Activated CD4-positive, alpha-beta T cell treated with anti-CD3 and anti-CD28 coated beads, Interleukin-2, Interleukin-4, amounts not matched to agents 100 ng/mL and 50 ng/mL, durations not matched to agents 16 hours and 8 hours (primary cell): ENCODE data around the gene USP10.
A peak's percentile ranks its signal among the peaks of the same experiment; 100 is the strongest.

Experiments
- DNase-seq: peaks from one replicate; pipeline ENCODE4 v3.0.0-alpha.2; 2020; ENCODE audit warnings: low spot score

The USP10 gene

GRCh38 chr16:84751241-84751640, 51.4 kb downstream of the USP10 start:
- no peak for DNase-seq

DNA sequence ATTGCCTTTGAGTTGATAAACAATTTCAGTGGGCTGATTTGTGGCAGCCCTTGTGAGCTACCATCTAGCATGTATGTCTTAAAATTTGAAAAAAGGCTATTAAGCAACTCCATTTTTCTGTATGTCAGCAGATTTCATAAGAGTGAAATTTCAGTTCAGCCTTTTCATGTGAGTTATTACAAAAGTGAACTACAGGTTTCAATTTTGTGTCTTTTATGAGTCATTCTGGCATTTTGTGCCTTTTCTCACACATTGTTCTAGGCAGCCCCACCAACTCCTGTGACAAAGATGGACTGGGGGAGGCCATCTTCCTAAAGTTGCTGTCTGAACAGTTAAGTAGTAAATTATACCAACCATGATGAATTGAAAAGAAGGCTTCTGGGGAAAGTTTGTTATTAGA, 52.1 kb downstream of the USP10 start:
- DNase-seq, result peak; percentile 84

- peak; percentile 58 for DNase-seq
These were observed 52.8 kb downstream of the USP10 start for GRCh38 chr16:84752600-84752999.

DNA sequence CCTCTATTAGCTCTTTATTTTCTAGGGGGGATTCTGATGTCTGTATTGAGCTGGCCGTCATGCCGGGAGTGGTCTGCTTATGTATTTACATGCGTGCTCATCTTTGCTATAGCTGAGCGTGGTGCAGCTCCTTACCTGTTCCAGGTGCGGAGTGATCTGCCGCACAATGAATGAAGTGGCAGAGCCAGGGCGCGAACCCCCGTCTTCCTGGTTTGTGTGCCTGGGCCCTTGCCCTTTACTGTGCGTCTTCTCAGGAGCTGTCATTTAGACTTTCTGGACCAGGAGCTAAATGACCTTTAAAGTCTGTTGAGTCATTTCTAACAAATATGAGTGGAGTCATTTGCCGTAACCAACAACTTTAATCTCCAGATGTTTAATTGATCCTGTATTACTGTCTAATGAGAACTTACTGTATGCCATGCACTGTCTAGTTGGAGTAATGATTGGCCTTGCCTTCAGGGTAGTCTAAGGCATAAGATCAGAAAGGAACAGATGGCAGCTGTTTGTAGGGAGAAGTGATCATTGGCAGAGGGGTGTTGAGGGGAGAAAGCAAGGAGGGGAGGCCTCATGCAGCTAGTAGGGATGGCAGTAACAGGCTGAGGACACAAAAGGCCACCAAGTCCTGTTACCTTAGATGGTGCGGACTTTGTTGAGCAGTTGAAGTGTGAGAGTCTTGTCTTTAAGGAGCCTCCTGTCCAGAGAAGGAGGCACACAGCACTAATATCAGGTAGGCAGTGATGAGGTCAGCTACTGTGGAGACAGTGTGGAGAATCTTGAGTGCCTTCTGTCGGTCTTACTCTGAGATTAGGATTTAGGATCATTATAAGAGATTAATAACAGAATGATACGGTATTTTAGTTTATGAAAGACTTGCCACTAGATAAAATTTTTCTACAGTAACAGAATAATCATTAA, 53.9 kb downstream of the USP10 start:
- DNase-seq, result no peak

DNA sequence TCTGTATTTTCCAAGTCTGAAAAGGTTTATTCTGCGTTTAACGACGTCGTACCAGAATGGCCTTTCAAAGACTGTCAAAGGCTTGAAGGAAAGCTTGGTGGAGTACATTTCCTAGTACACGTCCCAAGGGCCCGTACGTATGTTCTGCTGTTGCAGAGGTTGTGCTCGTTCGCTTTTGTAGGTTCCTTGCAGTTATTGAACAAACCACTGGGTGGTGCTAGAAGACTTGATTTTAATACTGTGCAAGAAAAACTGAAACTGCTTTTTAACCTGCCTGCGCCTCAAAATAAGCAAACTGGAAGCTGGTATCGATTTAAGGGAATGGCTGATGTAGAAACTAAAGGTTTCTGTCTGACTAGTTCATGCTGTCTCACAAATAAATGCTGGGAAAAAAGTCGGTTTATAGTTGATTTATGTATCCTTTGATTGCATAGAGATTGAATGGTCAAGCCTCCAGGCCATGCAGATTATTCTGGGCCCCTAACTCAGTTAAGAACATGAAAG, 54.6 kb downstream of the USP10 start:
- peak; percentile 93 for DNase-seq

DNA sequence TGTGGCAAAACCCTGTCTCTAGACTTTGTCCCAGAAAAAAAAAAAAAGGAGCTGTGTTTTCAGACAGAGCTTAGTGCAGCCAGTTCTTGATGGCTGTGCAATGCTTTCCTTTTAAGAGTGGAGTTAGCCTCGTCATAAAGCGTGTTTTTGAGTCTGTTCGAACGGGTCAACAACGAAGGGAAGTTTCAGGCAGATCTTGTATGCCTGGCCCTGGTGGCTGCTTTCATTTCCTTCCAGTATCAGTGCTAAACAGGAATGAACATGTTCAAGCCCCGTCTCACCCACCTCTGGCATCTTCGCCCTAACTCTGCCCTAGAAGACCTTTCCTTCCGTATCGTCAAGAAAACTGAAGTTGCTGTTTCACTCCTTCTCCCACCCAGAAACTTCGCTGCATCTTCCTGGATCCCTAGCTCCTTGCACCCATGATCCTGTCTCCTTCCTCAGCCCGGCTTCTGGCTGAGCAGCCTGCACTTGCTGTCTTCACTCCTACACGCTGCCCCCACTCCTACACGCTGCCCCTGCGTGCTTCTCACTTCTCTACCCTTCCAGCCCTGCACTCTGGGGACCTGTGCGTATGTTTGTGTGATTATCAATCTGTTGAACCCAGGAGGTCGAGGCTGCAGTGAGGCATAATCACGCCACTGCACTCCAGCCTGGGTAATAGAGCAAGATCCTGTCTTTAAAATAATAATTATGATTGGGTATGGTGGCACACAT, 55.3 kb downstream of the USP10 start:
- DNase-seq, result no peak

DNA sequence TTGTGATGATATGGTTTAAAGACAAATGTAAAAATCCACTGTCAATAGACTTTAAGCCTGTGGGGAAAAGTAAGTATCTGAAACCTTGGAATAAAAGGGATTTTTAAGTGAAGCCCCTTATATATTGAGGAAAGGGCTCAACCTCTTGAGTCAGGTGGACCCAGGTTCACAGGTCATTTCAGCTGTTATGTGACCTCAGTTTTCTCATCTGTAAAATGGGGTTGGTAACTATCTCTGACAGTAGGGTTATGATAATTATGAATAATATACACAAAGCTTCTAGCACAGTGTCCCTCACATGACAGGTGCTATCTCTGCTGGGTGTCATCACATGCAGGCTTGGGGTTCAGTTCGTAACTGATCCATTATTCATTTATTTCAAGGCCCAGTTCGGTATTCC, 57.0 kb downstream of the USP10 start:
- no peak for DNase-seq

- no peak for DNase-seq
These were observed 58.8 kb downstream of the USP10 start for GRCh38 chr16:84758627-84759026.

DNA sequence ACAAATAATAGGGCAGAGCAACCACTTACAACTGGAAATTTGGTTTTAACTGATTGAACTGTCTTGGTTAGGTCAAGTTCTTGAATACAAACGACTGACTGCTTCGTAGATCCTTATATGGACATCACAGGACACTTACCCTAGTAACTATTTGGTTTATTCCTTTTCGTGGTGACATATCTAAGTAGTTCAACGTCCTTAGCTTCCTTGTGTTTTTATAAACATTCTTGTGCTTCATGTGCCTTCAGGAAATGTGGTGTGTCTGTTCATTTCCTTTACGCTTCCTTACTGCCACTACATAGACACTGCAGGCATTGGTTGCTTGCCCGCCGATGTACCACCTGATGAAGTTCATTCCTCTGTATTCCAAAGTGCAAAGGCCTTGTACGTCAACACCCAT, 59.3 kb downstream of the USP10 start:
- no peak for DNase-seq

GRCh38 chr16:84759906-84760305, 60.1 kb downstream of the USP10 start:
- DNase-seq, result no peak

GRCh38 chr16:84761448-84762368, 61.9 kb downstream of the USP10 start:
- DNase-seq, result no peak

DNA sequence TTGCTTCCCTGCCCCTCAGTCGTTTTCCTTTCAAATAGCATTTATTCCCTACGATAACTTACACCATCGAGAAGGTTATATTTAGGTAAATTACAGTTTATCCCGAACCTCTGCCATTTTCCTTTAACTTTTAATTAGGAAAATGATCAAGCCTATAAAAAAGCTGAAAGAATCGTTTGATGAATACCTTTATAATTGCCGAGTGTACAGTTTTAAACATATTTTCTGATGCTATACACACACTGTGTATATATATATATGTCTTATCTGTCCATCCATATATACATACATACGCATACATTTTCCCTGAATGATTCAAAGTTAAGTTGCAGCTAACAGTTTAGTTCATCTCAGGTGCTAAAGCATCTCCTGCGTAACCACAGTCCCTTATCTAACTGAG, 63.4 kb downstream of the USP10 start:
- DNase-seq, result no peak

DNA sequence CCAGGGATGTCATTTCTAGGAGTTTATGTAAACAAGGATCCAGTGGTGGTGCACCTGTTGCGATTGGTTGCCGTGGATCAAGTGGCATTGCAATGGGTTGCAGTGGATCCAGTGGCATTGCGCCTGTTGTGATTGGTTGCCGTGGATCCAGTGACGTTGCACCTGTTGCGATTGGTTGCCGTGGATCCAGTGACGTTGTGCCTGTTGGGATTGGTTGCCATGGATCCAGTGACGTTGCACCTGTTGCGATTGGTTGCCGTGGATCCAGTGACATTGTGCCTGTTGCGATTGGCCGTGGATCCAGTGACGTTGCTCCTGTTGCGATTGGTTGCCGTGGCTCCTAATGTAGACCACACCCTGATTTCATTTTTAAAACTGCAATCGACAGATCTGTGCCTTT, 63.8 kb downstream of the USP10 start:
- DNase-seq, result no peak

- no peak for DNase-seq
These were observed 65.2 kb downstream of the USP10 start for GRCh38 chr16:84764970-84765369.

- no peak for DNase-seq
These were observed 66.1 kb downstream of the USP10 start for GRCh38 chr16:84765616-84766580.

GRCh38 chr16:84766978-84767773, 67.4 kb downstream of the USP10 start:
- no peak for DNase-seq

DNA sequence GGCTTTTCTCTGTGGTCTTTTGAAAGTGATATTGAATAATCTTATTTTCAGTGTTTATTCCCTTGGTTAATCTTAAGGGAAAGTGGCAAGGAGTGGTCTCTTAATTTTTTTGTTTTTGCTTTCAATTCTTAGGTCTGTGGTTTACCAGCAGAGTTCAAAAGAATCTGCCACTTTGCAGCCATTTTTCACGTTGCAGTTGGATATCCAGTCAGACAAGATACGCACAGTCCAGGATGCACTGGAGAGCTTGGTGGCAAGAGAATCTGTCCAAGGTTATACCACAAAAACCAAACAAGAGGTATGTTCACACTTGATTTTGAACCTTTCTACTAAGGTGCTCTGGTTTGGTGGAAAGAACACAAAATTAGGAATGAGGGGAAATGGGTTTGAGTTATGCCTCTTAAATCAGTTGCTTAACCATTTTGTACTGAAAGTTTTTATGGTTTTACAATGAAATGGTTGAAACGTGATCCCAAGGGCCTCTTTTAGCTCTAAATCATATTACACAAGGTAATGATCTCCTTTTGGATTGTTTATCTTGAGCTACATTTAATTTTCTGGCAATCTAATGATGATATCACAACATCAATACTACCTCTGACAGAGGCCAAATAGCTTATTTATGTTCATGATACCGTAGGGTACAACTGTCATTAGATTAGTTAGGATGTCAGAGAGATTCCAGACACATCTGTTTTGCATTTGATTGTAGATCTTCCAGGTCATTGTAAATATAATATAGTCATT, 68.4 kb downstream of the USP10 start:
- no peak for DNase-seq

GRCh38 chr16:84768808-84769197, 69.0 kb downstream of the USP10 start:
- DNase-seq, result no peak

- DNase-seq, result no peak
These were observed 69.6 kb downstream of the USP10 start for GRCh38 chr16:84769416-84769815.
